Thyroid gland (tissue), 4 donors: ENCODE measurements around the gene COX18.

Experiments
- POLR2A ChIP-seq, 2 donors: fragments of 450-650 bp; IDR thresholded peaks; one replicate each; pipeline ENCODE4 v1.6.1; 2017; ENCODE audit warnings: antibody characterized with exemption in 2 of 2, mild to moderate bottlenecking in 2 of 2, moderate library complexity in 1 of 2
- TF ChIP-seq, protein P1 (sequence below), 6 experiments: fragments of 200-600 bp in 3 of 6; fragments of 450-650 bp in 3 of 6; sonication (generic) in 3 of 6; IDR thresholded peaks; one replicate each; pipeline ENCODE4 v1.5.1; 2016 to 2019; ENCODE audit warnings: antibody characterized with exemption in 6 of 6, mild to moderate bottlenecking in 2 of 6, inconsistent platforms in 1 of 6, moderate library complexity in 1 of 6

DNA sequence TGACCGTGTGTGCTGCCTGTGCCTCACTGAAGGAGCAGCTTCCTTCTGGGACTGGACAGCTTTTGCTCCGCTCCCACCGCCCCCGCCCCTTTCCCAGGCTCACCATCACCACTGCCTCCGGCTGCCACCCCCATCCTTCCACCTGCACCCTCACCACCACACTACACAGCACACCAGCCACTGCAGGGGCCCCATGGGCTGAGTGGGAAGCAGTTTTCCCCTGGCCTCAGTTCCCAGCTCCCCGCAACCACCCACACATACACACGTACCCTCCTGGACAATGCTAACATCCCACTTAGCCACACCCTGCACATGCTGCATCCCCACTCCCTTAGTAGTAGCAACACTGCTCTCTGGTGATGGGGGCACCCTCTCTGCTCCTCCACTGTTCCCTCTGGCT, 29.6 kb upstream of the COX18 start:
- TF ChIP-seq, protein P1, sequence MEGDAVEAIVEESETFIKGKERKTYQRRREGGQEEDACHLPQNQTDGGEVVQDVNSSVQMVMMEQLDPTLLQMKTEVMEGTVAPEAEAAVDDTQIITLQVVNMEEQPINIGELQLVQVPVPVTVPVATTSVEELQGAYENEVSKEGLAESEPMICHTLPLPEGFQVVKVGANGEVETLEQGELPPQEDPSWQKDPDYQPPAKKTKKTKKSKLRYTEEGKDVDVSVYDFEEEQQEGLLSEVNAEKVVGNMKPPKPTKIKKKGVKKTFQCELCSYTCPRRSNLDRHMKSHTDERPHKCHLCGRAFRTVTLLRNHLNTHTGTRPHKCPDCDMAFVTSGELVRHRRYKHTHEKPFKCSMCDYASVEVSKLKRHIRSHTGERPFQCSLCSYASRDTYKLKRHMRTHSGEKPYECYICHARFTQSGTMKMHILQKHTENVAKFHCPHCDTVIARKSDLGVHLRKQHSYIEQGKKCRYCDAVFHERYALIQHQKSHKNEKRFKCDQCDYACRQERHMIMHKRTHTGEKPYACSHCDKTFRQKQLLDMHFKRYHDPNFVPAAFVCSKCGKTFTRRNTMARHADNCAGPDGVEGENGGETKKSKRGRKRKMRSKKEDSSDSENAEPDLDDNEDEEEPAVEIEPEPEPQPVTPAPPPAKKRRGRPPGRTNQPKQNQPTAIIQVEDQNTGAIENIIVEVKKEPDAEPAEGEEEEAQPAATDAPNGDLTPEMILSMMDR (IDR thresholded peaks at IDR 0.05), result no peak
- no peak for TF ChIP-seq POLR2A (IDR thresholded peaks at IDR 0.05)
